Activated T-helper 2 cell treated with anti-CD3 and anti-CD28 coated beads, Interferon-gamma antibody, Interleukin-2, Interleukin-4, amounts not matched to agents 10 μg/mL and 5 μg/mL and 100 μg/mL, durations not matched to agents 14 hours and 24 hours and 36 hours (primary cell): ENCODE results near the gene HEATR3. TPM values are rescaled to one million over a fixed set of nuclear protein-coding genes. Genes with fewer than 3 reads are reported as not detected.
"Not testable (repeated sequence)": the region's sequence is repeated elsewhere in the genome, so short reads cannot be mapped to it uniquely, and the experiment has no call there.

ENCODE experiments used
- DNase-seq: peaks from one replicate; pipeline ENCODE4 v3.0.0; 2021; ENCODE audit warnings: low spot score
- H3K27ac Mint-ChIP-seq: one replicate; pipeline ENCODE4 v1.8.0; 2021; ENCODE audit warnings: mixed read lengths
- H3K27me3 Mint-ChIP-seq: one replicate; pipeline ENCODE4 v1.8.0; 2021; ENCODE audit warnings: low read depth, mixed read lengths
- H3K36me3 Mint-ChIP-seq: one replicate; pipeline ENCODE4 v1.8.0; 2021; ENCODE audit warnings: low read depth, mixed read lengths
- H3K4me1 Mint-ChIP-seq: one replicate; pipeline ENCODE4 v1.8.0; 2021; ENCODE audit warnings: low read depth, mixed read lengths
- H3K4me3 Mint-ChIP-seq: one replicate; pipeline ENCODE4 v1.8.0; 2021; ENCODE audit warnings: low read depth, mild to moderate bottlenecking, moderate library complexity, mixed read lengths
- H3K9me3 Mint-ChIP-seq: one replicate; pipeline ENCODE4 v1.8.0; 2021; ENCODE audit warnings: mixed read lengths
- intact Hi-C: fragments of 100-400 bp; cut with micrococcal nuclease; formaldehyde crosslinking; loops from one replicate; pipeline ENCODE4 v1.15.1; 2023
- total RNA-seq: library from RNA; stranded (reverse); gene quantifications from 2 replicates; pipeline ENCODE4 v1.2.3, GENCODE V29; 2022

The HEATR3 gene
- total RNA-seq, 1 donor from 2014 or later, result 25.9 TPM

DNA sequence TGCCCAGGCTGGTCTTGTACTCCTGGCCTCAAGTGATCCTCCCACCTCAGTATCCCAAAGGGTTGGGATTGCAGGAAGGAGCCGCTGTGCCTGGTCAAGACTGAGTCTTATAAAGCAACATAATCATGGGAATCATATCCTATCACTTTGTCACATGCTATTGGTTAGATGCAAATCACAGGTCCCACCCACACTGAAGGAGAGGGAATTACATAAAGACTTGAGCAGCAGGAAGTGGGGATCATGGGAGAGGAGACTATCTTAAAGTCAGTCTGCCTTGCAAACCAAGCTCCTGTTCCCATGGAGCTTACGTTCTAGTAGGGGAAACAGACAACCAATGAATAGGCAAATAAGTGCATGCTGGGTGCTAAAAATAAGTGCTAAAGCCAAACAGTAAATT, 59.0 kb downstream of the HEATR3 start:
- no peak overlapping the region for H3K27ac Mint-ChIP-seq
- no peaks in the 10 kb centered on the region for H3K27me3 Mint-ChIP-seq
- peaks cover 20% of the 10 kb centered on the region for H3K4me1 Mint-ChIP-seq
- no peak for DNase-seq
- H3K9me3 Mint-ChIP-seq, result no peaks in the 10 kb centered on the region
- intact Hi-C loops, result no loop called here
- H3K4me3 Mint-ChIP-seq, result no peak overlapping the region
- H3K36me3 Mint-ChIP-seq, result no peaks in the 10 kb centered on the region

DNA sequence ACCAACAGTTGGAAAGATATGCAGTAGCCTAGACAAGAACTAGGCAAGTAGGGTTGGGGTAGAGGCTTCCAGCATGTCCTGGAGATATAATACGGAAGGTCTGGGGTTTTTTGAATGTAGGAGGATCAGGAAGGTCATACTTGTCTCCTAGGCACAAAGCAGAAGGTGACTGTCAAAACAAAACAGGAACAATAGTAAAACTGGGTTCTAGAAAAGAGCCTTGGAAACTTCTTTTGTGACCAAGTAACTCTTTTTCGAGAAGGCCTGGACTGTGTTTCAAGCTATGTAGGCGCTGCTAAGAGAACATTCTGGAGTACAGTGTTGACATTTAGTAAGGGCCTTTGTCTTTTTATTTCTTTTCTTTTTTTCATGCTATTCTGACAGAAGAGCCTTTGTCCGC, 60.4 kb downstream of the HEATR3 start:
- Mint-ChIP-seq H3K4me1 (peaks cover 17% of the 10 kb centered on the region), H3K36me3 (no peaks in the 10 kb centered on the region), H3K27me3 (no peaks in the 10 kb centered on the region), H3K4me3 (no peak overlapping the region), H3K27ac (no peak overlapping the region), H3K9me3 (no peaks in the 10 kb centered on the region)
- no peak for DNase-seq
- intact Hi-C loops, result no loop called here

DNA sequence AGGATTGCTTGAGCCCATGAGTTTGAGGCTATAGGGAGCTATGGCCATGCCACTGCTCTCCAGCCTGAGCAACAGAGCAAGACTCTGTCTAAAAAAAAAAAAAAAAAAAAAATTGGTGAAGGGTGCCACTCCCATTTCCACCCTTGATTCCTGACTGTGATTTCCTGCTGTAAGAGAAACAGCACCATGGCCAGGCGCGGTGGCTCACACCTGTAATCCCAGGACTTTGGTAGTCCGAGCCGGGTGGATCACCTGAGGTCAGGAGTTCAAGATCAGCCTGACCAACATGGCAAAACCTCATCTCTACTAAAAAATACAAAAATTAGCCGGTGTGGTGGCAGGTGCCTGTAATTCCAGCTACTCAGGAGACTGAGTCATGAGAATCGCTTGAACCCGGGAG, 66.8 kb downstream of the HEATR3 start:
- H3K4me3 Mint-ChIP-seq, intact Hi-C loops: not testable (repeated sequence)

DNA sequence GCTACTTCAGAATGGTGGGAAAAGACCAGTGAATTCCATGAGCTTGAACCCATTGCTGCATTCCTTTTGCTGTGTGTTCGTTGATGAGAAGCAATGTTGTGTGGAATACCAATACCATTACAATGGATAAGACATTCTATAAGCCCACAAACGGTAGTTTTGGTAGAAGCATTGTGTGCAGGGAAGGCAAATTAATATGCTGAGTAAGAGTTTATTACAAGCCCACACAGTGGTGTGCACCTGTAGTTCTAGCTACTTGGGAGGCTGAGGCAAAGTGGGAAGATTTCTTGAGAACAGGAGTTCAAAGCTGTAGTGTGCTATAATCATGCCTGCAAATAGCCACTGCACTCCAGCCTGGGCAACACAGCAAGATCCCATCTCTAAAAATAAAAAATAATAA, 67.4 kb downstream of the HEATR3 start:
- peaks cover 1% of the 10 kb centered on the region for H3K27me3 Mint-ChIP-seq
- no peak overlapping the region for H3K27ac Mint-ChIP-seq
- H3K4me3 Mint-ChIP-seq, result no peak overlapping the region
- intact Hi-C loops, result no loop called here
- H3K36me3 Mint-ChIP-seq, result no peaks in the 10 kb centered on the region
- DNase-seq, result no peak
- no peaks in the 10 kb centered on the region for H3K4me1 Mint-ChIP-seq
- no peaks in the 10 kb centered on the region for H3K9me3 Mint-ChIP-seq

More for the DNA sequence above, 66.8 kb downstream of the HEATR3 start:
- not testable (repeated sequence) for DNase-seq, H3K36me3 Mint-ChIP-seq, H3K27me3 Mint-ChIP-seq, H3K4me1 Mint-ChIP-seq, H3K9me3 Mint-ChIP-seq, H3K27ac Mint-ChIP-seq

DNA sequence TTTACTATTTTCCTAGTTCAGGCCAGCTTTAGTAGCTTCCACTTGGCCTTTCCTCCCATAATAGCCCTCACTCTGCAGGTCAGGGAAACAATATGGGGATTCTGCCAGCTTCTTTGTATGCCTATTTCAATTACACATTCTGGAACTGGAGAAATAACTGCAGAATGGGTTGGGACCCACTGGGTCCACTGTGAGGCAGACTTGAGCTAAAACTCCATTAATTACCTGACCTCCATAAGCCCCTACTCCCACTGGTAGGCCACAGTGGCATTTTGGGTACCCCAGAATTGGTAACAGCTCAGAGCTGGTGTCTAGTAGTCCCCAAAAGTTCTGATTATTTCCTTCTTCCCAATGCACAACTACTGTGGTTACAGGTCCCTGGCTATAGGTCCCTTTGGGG, 70.6 kb downstream of the HEATR3 start:
- Mint-ChIP-seq H3K4me3 (no peak overlapping the region), H3K4me1 (peaks cover 3% of the 10 kb centered on the region), H3K27me3 (peaks cover 3% of the 10 kb centered on the region), H3K9me3 (no peaks in the 10 kb centered on the region), H3K27ac (no peak overlapping the region), H3K36me3 (no peaks in the 10 kb centered on the region)
- intact Hi-C loops, result no loop called here
- no peak for DNase-seq

DNA sequence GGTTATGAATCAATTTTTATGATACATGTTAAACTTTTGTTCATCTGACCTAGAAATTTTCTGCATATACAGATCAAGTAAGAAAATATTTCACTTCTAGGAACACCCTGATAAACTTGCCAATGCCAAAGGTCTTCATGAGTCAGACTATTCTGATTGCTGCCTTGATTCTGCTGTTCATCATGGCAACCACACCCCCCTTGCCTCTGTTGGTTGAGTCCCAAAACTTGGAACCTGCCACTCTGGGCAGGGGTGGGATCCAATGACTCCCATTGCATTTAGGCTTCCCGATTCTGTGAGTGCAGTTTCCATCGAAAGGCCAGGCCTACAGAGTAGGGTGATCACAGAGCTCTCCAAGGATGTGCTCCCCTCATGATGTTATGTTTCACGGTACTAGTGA, 71.5 kb downstream of the HEATR3 start:
- Mint-ChIP-seq H3K4me1 (peaks cover 3% of the 10 kb centered on the region), H3K27me3 (peaks cover 1% of the 10 kb centered on the region), H3K36me3 (no peaks in the 10 kb centered on the region), H3K4me3 (no peak overlapping the region), H3K9me3 (no peaks in the 10 kb centered on the region), H3K27ac (no peak overlapping the region)
- intact Hi-C loops, result no loop called here
- no peak for DNase-seq

DNA sequence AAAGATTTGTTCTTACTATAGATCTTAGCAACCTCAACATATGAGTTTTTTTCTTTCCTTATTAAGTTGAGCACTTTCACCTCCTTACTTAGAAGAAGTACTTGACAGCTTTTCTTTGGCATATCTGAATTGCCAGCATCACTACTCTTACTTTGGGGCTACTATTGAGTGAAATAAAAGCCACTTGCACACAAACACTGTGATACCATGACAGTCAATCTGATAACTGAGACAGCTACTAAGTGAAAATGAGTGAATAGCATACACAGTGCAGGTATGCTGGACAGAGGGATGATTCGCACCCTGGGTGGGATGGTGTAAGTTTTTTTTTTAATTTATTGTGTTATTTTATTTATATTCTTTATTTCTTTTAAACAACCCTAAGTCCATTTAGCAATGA, 73.8 kb downstream of the HEATR3 start:
- Mint-ChIP-seq H3K36me3 (no peaks in the 10 kb centered on the region), H3K4me3 (no peak overlapping the region), H3K9me3 (no peaks in the 10 kb centered on the region), H3K4me1 (peaks cover 3% of the 10 kb centered on the region), H3K27ac (no peak overlapping the region), H3K27me3 (peaks cover 1% of the 10 kb centered on the region)
- DNase-seq, result no peak
- intact Hi-C loops, result no loop called here

DNA sequence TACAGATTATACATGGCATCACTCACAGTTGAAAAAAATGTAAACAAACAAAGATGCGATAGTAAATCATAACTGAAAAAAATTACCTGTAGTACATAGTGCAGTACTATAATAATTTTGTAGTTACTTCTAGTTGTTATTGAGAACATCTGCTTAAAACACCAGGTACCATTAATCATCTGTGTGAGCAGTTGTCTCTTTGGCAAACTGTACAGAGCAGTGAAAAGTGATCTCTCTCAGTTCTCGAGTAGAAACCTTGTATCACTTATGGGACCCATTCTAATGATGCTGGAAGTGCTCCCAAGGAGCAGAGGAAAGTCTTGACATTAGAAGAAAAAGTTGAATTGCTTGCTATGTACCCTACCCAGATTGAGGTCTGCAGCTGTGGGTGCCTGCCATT, 78.4 kb downstream of the HEATR3 start:
- Mint-ChIP-seq H3K9me3 (no peaks in the 10 kb centered on the region), H3K27me3 (peaks cover 1% of the 10 kb centered on the region), H3K36me3 (no peaks in the 10 kb centered on the region), H3K4me1 (peaks cover 3% of the 10 kb centered on the region), H3K27ac (no peak overlapping the region), H3K4me3 (no peak overlapping the region)
- intact Hi-C loops, result no loop called here
- no peak for DNase-seq

DNA sequence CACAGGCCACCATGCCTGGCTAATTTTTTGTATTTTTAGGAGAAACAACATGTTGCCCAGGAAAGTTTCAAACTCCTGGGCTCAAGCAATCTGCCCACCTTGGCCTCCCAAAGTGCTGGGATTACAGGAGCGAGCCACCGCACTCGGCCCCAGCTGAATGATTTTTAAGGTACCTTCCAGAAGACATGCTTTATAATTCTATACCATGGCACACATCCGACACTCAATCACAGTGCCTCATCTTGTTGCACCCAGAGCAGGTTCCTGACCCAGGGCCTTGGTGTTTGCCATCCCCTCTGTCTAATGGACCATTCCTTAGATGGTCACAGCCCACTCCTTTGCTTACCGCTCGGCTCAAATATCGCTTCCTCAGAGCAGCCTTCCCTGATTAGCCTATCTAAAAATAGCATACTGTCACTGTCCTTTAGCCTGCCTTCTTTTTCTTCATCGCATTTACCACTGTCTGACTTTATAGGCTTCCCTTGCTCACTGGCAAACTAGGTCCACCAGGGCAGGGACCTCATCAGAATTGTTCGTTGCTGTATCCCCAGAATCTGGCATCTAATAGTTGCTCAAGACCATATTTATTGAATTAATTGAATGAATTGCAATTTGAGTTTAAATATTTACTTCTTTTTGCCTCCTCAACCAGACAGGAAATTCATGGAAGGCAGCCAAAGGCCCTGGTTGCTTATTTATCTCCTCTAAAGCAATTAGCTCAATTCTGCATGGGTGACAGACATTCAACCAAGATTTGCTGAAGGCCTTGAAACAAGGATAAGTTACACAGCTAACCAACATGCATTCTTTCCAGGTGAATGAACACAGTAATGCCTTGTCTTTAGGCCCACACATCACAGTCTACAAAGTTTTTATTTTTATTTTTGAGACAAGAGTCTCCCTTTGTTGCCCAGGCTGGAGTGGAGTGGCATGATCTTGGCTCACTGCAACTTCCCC, 81.0 kb downstream of the HEATR3 start:
- Mint-ChIP-seq H3K27ac (no peak overlapping the region), H3K4me1 (peaks cover 3% of the 10 kb centered on the region), H3K27me3 (no peaks in the 10 kb centered on the region), H3K4me3 (no peak overlapping the region), H3K9me3 (no peaks in the 10 kb centered on the region), H3K36me3 (no peaks in the 10 kb centered on the region)
- DNase-seq, result no peak
- intact Hi-C loops, result no loop called here

DNA sequence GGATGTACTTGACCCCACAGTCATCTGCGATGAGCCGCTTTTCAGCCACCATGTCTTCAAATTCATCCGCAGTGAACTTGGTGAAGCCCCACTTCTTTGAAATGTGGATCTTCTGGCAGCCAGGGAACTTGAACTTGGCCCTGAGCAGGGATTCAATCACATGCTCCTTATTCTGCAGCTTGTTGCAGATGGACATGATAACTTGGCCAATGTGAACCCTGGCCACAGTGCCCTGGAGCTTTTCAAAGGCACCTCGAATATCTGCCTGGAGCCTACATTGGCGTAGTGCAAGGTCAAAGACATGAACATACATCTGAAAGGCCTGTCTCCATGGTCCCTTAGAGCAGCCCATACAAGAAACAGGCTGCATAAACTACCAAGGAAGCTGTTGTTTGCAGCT, 85.6 kb downstream of the HEATR3 start:
- Mint-ChIP-seq H3K4me3 (no peak overlapping the region), H3K27ac (no peak overlapping the region)
- intact Hi-C loops, result loop anchor here (5.0 kb wide), 1 partner anchor 126 kb away; no protein-coding TSS in a partner anchor

DNA sequence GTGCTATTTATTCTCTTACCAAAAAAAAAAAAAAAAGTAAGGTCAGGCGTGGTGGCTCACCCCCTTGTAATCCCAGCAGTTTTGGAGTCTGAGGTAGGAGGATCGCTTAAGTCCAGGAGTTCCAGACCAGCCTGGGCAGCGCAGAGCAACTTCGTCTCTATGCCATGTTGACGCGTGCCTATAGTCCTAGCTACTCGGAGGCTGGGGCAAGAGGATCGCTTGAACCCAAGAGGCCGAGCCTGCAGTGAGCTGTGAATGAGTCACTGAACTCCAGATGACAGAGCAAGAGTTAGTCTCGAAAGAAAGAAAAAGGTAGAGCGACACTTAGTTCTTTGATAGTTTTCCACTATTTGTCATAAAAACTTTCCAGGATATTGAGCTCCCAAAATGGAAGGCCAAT, 86.0 kb downstream of the HEATR3 start:
- Mint-ChIP-seq H3K4me3 (peak overlapping the region; percentile 90), H3K9me3 (no peaks in the 10 kb centered on the region), H3K4me1 (peaks cover 27% of the 10 kb centered on the region), H3K36me3 (peaks cover 14% of the 10 kb centered on the region), H3K27me3 (no peaks in the 10 kb centered on the region), H3K27ac (peak overlapping the region; percentile 96)
- intact Hi-C loops, result loop anchor here (1.0 to 5.0 kb wide), 6 partner anchors 15 to 589 kb away; partner anchors contain the start of genes CNEP1R1 and HEATR3
- DNase-seq, result no peak

More for the DNA sequence above, 85.6 kb downstream of the HEATR3 start:
- H3K36me3 Mint-ChIP-seq, result peaks cover 14% of the 10 kb centered on the region
- H3K27me3 Mint-ChIP-seq, result no peaks in the 10 kb centered on the region
- no peak for DNase-seq
- H3K9me3 Mint-ChIP-seq, result no peaks in the 10 kb centered on the region
- H3K4me1 Mint-ChIP-seq, result peaks cover 25% of the 10 kb centered on the region

DNA sequence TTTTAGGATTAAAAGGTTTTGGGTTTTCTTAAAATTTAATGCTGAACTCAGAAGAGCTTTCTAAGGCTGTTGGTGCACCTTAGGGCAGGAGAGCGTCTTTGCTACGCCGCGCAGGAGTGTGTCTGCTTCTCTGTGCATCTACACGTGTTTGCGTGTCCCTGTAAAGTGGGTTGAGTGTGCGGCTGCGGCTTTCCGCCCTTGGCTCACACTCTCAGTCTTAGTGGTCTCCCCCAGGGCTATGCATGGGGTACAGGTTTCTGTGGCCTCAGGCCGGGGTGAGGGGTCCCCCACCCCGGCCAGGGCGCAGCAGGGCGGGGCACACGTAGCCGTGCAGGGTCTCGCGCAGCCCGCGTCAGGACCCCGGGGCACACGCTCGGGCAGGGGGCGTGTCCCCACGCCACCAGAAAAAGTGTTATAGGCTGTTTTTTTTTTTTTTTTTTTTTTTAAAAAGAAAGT, 86.6 kb downstream of the HEATR3 start:
- peak overlapping the region; percentile 90 for H3K4me3 Mint-ChIP-seq
- intact Hi-C loops, result loop anchor here (1.0 to 5.0 kb wide), 6 partner anchors 14 to 588 kb away; partner anchors contain the start of genes CNEP1R1 and HEATR3
- no peaks in the 10 kb centered on the region for H3K27me3 Mint-ChIP-seq
- peaks cover 31% of the 10 kb centered on the region for H3K4me1 Mint-ChIP-seq
- H3K9me3 Mint-ChIP-seq, result no peaks in the 10 kb centered on the region
- peaks cover 19% of the 10 kb centered on the region for H3K36me3 Mint-ChIP-seq
- DNase-seq, result peak; percentile 74
- H3K27ac Mint-ChIP-seq, result peak overlapping the region; percentile 96
